Tracheal epithelial cell (primary cell): Measurements from ENCODE around the gene SLC10A4. TPM values are rescaled to one million over a fixed set of nuclear protein-coding genes. Genes with fewer than 3 reads are reported as not detected.

Experiments used
- total RNA-seq: library from RNA; depleted of rRNA; stranded (reverse); fragments of >200 nt; gene quantifications from 2 replicates; pipeline ENCODE4 v1.2.1, GENCODE V29; 2014

Gene SLC10A4
- total RNA-seq, result 0.21 TPM in 1 of 2 replicates, not detected in the other

GRCh38 chr4:48483006-48483776 is at the start of gene SLC10A4:
Gene SLC10A4, plus strand, starts transcription at chr4:48483343. Its CDS starts 219 bp downstream, at chr4:48483562.

GRCh38 chr4:48490012-48490679 is 7.0 kb downstream of the SLC10A4 start, which contains the start of gene ZAR1:
Gene ZAR1, plus strand, starts transcription at chr4:48490252. Its CDS starts 40 bp downstream, at chr4:48490292.

Other genes with a start within 250 kb of the SLC10A4 start
- gene TEC, start 213.5 kb upstream of the SLC10A4 start, total RNA-seq, result 0.43 and 0.48 TPM in 2 replicates
- gene SLAIN2, start 141.8 kb upstream of the SLC10A4 start, total RNA-seq, result 18.6 and 47.1 TPM in 2 replicates
- gene ZAR1, start 6.9 kb downstream of the SLC10A4 start, total RNA-seq, result not detected in 2 replicates